ENCODE data around the gene C1QTNF2.

- TF ChIP-seq CTCF (conservative IDR thresholded peaks at IDR 0.05; ENCODE audit: low read length) (no peak), EZH2phosphoT487 (IDR thresholded peaks at IDR 0.05; ENCODE audit: borderline replicate concordance) (no peak)
Measured at GRCh38 chr5:160325716-160326115, 44.7 kb downstream of the C1QTNF2 start.

All from Loucy (cell line).